Stimulated activated CD4-positive, alpha-beta T cell treated with anti-CD3 and anti-CD28 coated beads, Interleukin-15, amount 100 ng/mL, for 48 hours (primary cell): ENCODE results near the gene STOML1.
"Not testable (repeated sequence)": the region's sequence is repeated elsewhere in the genome, so short reads cannot be mapped to it uniquely, and the experiment has no call there.

Experiments
- DNase-seq, 2 donors: peaks; one replicate each; pipeline ENCODE4 v3.0.0-alpha.2; 2020; ENCODE audit warnings: low read depth in 2 of 2

The STOML1 gene

DNA sequence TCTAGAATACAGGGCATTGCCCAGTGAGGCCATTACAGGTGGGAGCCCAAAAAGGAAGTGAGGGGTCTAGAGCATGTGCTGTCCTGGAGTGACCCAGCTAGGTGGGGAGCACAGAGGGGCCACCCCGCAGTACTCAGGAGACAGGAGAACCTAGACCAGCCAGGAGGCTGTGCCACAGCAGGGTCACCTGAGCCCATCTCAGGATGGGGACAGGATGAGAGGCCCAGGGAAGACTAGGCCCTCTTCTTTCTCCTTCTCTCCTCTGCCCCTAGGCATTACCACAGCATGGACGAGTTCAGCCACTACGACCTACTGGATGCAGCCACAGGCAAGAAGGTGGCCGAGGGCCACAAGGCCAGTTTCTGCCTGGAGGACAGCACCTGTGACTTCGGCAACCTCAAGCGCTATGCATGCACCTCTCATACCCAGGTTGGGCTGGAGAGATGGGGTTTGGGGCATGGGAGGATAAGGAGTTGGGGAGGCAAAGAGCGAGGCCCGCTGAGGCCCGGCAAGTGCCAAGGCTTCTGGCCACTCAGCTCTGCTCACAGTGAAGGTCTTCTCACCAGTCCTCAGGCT lies 45.2 kb downstream of the STOML1 start:
- DNase-seq = no peak

DNA sequence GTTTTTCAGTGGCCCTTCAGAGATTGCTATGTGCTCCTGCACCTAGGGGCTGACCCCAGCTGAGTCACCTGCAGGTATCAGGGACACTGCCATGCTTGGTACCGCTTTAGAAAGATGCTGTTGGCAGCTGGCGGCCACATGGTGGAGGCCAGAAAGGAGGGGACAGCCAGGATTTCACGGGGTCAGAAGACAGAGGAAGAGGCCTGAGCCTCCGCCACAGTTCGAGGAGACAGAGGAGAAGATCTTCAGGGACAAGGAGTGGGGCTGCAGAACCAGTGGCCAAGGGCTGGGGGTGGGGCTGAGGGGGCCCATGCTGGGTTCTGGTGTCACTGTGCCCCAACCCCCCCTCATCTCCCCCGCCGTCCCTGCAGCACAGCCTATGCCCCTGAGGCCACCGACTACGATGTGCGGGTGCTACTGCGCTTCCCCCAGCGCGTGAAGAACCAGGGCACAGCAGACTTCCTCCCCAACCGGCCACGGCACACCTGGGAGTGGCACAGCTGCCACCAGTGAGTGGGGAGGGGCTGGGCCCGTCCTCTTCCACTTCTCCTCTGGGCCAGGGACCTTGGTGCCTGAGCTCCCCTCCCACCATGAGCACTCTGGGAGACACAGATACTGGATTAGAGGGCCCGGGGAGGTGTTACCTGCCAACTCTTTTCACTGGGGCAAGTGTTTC lies 45.9 kb downstream of the STOML1 start:
- no peak for DNase-seq

DNA sequence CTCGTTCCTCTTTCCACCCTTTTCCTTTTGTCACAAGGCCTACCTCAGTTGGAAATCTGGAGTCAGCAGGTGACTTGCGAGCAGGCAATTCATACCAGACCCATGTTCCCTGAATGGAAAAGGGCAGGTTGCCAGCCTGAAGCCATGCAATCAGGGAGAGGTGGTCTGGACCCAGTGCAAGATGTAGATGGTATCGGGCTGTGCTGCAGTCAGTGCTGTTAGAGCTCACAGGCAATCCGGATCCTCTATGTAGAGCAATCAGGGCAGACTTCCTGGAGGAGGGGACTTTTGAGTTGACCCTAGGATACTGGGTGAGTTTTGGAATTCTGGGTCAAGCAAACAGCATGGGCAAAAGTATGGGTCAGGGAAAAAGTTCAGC lies 47.0 kb downstream of the STOML1 start:
- DNase-seq = no peak

GRCh38 chr15:73944161-73945129 lies 47.6 kb downstream of the STOML1 start:
- DNase-seq = no peak

DNA sequence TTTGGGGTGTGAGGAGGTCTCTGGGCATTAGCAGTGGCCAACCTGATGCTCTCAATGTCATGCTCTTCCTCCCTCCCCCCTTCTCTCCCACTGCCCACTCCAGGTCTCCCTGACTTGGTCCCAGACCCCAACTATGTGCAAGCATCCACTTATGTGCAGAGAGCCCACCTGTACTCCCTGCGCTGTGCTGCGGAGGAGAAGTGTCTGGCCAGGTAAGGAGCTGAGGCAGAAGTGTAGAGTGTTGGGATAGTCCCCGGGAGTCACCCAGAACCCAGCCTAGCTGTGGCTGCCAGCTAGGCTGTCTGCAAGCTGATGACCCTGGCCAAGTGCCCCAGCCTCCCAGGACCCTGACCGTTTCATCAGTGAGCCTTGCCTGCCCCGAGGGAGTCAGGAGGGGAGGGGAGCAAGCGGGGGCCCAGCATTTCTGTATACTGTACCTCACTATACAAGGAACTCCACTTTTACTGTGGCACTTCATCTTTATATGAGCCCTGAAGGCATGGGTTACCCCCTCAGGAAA lies 49.3 kb downstream of the STOML1 start:
- no peak for DNase-seq

DNA sequence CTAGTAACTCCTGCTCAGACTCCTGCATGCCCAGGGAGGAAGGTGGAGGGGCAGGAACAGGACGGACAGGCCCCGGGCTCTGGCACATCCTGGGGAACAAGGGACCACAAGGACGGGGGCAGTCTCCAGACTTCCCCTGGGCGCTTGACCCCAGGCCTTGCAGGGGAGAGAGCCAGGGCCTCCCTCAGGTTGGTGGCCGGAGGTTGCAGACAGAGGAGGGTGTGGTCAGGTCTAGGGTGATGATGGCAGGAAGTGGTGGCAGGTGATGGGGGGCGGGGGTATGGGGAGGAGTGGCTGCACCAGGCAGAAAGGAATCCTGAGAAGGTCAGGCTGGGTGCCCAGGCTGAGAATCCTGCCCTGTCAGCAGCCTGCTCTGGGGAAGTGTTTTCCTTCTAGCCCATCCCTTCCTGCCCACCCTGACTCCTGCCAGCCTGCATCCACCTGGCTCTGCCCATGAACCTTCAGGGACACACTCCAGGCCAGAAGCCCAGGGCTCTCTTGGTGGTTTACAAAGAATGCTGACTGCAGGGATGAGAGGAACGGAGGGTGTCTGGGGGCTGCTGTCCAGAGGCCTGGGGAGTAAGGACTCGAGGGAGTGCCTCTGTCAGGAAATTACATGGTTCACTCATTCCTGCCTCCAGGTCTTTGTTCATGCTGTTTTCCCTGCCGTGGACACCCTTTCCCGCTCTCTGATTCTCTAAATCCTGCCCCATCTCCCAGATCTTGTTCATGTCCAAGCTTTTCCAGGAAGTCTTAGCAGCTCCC lies 50.0 kb downstream of the STOML1 start:
- DNase-seq = no peak

DNA sequence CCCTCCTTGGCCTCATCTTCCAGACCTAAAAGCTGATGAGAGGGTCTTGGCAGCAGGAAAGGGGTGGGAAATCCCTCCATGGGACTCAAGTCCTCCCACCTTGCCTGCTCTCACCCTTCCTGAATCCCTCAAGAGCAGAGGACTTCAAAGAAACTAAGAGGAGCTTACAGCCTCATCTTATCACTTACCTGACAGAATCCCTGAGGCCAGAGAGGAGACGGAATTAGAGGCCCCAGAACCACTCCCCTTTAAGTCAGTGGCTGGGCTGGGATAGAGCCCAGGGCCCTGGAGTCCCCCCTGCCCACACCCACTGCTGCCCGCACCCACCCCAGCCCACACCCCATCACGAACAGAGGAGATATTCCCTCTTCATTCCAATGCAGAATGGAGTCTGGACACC lies 50.6 kb downstream of the STOML1 start:
- no peak for DNase-seq

- DNase-seq = no peak
Measured at GRCh38 chr15:73941044-73941443, 51.1 kb downstream of the STOML1 start.

- no peak for DNase-seq
Measured at GRCh38 chr15:73940061-73940981, 51.8 kb downstream of the STOML1 start.

DNA sequence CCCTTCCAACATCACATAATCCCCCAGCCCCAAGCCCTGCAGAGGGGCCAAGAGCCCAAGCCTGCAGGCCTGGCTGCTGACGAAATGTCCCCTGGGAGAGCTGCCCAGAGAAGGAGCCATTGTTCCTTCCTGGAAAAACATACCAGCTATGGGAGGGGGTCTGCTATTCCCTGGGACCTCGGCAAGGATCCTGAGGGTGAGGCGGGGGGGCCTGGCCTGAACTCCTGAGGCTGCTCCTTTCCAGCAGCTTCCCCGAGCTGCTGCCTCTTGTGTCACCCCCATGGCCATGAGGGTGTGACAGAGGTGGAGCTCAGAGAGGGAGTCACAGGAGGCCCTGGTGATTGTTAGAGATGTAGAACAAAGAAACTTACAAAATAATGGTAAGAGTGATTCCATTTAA lies 53.0 kb downstream of the STOML1 start:
- DNase-seq = no peak

DNA sequence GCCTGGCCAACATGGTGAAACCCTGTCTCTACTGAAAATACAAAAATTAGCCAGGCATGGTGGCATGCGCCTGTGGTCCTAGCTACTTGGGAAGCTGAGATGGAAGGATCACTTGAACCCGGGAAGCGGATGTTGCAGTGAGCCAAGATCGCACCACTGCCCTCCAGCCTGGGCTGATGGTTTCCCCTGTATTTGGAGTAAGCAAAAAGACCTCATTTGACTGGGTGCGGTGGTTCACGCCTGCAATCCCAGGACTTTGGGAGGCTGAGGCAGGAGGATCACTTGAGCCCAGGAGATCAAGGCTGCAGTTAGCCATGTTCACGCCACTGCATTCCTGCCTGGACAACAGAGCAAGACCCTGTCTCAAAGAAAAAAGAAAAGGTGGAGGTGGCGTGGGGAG lies 53.6 kb downstream of the STOML1 start:
- DNase-seq = not testable (repeated sequence)

GRCh38 chr15:73937726-73938125 lies 54.4 kb downstream of the STOML1 start:
- no peak for DNase-seq

GRCh38 chr15:73937296-73937695 lies 54.8 kb downstream of the STOML1 start:
- DNase-seq = no peak

- DNase-seq = no peak
Measured at GRCh38 chr15:73936588-73937290, 55.4 kb downstream of the STOML1 start.

GRCh38 chr15:73936181-73936580 lies 55.9 kb downstream of the STOML1 start:
- no peak for DNase-seq

GRCh38 chr15:73935547-73935946 lies 56.5 kb downstream of the STOML1 start:
- no peak for DNase-seq

DNA sequence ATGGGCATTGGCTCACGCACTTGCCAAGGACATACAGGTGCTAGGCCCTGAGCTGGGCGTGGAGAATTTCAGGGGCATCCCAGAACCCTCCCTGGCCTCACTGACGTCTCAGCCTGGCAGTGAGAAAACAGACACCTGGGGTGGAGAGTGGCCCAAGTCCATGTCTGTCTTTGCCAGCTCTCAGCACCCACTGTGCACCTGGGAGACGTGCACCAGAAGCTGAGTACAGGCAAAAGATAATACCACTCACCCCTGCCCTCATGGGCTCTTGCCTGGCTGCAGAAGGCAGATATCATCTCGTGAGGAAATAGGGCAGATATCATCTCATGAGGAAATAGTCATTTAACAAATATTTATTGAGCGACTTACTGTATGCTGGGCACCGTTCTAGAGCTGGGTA lies 57.8 kb downstream of the STOML1 start:
- DNase-seq = no peak

DNA sequence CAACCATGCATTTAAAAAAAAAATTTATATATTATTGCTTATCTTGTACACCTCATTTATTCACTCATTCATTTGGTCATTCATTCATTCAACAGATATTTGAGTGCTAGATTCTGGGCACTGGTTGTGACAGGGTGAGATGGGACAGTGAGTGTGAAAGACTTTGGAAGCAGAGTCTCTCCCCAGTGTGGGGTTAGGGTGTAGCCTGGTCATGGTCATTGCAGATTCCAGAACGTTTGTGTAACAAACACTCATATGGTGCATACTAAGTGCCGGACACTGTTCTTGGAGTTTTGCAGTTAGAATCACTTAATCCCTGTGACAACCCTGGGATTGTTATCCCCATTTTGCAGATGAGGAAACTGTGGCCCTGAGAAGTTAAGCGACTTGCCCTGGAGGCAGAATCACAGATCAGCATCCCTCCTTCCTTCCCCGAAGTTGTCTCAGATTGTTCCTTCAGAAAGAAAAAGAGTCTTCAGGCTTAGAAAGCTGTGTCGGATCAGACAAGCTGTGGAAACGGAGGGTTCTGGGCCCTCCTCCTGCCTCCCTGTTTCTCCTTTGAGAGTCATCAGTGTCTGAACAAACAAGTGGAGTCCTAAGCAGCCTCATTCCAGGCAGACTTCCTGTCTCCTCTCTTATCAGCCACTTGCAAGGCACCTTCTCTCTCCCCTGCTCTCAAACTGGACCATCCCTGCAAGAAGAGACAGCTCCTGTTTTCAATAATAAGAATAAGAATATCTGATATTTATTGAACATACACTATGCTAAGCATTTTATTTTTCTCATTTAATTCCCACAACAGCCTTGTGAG lies 59.5 kb downstream of the STOML1 start:
- DNase-seq = no peak

GRCh38 chr15:73931441-73931840 lies 60.7 kb downstream of the STOML1 start:
- no peak for DNase-seq
